Testis (tissue), 3 donors: ENCODE measurements around the gene GABBR2. TPM values are rescaled to one million over a fixed set of nuclear protein-coding genes. Genes with fewer than 3 reads are reported as not detected.

Experiments
- DNase-seq: peaks from one replicate; pipeline ENCODE4 v3.0.0-alpha.2; 2019
- H3K27ac ChIP-seq, 2 donors: fragments of 200-600 bp; sonication (generic); one replicate each; pipeline ENCODE4 v1.5.1; 2019
- H3K27me3 ChIP-seq: fragments of 200-600 bp; sonication (generic); one replicate; pipeline ENCODE4 v1.5.1; 2019
- H3K36me3 ChIP-seq: fragments of 200-600 bp; sonication (generic); one replicate; pipeline ENCODE4 v1.5.1; 2017; ENCODE audit warnings: low read depth; ENCODE audit errors: missing control alignments
- H3K4me1 ChIP-seq: fragments of 200-600 bp; sonication (generic); one replicate; pipeline ENCODE4 v1.5.1; 2019
- H3K4me3 ChIP-seq, 2 donors: fragments of 200-600 bp; sonication (generic); one replicate each; pipeline ENCODE4 v1.5.1; 2017 to 2019
- H3K9me3 ChIP-seq: fragments of 200-600 bp; sonication (generic); one replicate; pipeline ENCODE4 v1.5.1; 2017
- CTCF ChIP-seq, 3 experiments: fragments of 450-650 bp in 2 of 3; fragments of 200-600 bp in 1 of 3; sonication (generic) in 1 of 3; IDR thresholded peaks; one replicate each; pipeline ENCODE4 v1.5.1; 2016 to 2019; ENCODE audit warnings: antibody characterized with exemption in 3 of 3, mild to moderate bottlenecking in 2 of 3, moderate library complexity in 1 of 3
- POLR2A ChIP-seq: fragments of 450-650 bp; IDR thresholded peaks from one replicate; pipeline ENCODE4 v1.6.1; 2017; ENCODE audit warnings: antibody characterized with exemption, mild to moderate bottlenecking, moderate library complexity
- WGBS, 2 donors: methylation state at CpG; one replicate each; pipeline ENCODE4 v1.1.5; 2018; 5-methylcytosine and 5-hydroxymethylcytosine counted together
- intact Hi-C: fragments of 100-400 bp; cut with DNase I; formaldehyde crosslinking; loops from one replicate; pipeline ENCODE4 v1.15.1; 2023; ENCODE audit warnings: low total_unique reads
- polyA plus RNA-seq: library from polyadenylated mRNA; stranded (reverse); fragments of 350-450 nt; fragmentation: Illumina TruSeq; extraction: RNeasy Lipid Tissue Mini Kit (QIAGEN cat#74804); gene quantifications from one replicate; pipeline ENCODE4 v1.2.3, GENCODE V29; 2014; ENCODE audit warnings: low read depth, low replicate concordance; ENCODE audit not compliant: insufficient read depth
- total RNA-seq, 2 donors: library from RNA; depleted of rRNA; stranded (reverse); fragments of >200 nt; gene quantifications; one replicate each; pipeline ENCODE4 v1.2.3, GENCODE V29; 2016

Gene GABBR2
- total and polyA plus RNA-seq, 3 donors from 2014 or later: 3.0 to 8.1 (median 6.9) TPM

- H3K4me3 ChIP-seq: no peak overlapping the region
- DNase-seq: no peak
- TF ChIP-seq POLR2A (no peak), CTCF (IDR thresholded peaks at IDR 0.05) (no peak)
- H3K4me1 ChIP-seq: no peaks in the 10 kb centered on the region
- H3K36me3 ChIP-seq: no peaks in the 10 kb centered on the region
- WGBS, 2 donors: 78 to 81% methylated on average over 6 of the region's 6 CpGs
- no peaks in the 10 kb centered on the region for H3K27me3 ChIP-seq
- intact Hi-C loops: no loop called here
- H3K27ac ChIP-seq: no peak overlapping the region
- H3K9me3 ChIP-seq: no peaks in the 10 kb centered on the region
These were observed 385.0 kb downstream of the GABBR2 start for GRCh38 chr9:98323831-98324135.

- H3K9me3 ChIP-seq: no peaks in the 10 kb centered on the region
- H3K36me3 ChIP-seq: no peaks in the 10 kb centered on the region
- intact Hi-C loops: no loop called here
- H3K4me3 ChIP-seq: no peak overlapping the region
- no peaks in the 10 kb centered on the region for H3K4me1 ChIP-seq
- WGBS, 2 donors: 85 to 94% methylated on average over 6 to 11 of the region's 11 CpGs
- DNase-seq: no peak
- no peaks in the 10 kb centered on the region for H3K27me3 ChIP-seq
- no peak overlapping the region for H3K27ac ChIP-seq
- no peak for TF ChIP-seq POLR2A
- TF ChIP-seq CTCF (IDR thresholded peaks at IDR 0.05): no peak
These were observed 385.5 kb downstream of the GABBR2 start for GRCh38 chr9:98323051-98323830.

- H3K36me3 ChIP-seq: no peaks in the 10 kb centered on the region
- intact Hi-C loops: no loop called here
- no peaks in the 10 kb centered on the region for H3K9me3 ChIP-seq
- no peak for DNase-seq
- H3K27me3 ChIP-seq: no peaks in the 10 kb centered on the region
- TF ChIP-seq POLR2A (no peak), CTCF (IDR thresholded peaks at IDR 0.05) (no peak)
- no peak overlapping the region for H3K4me3 ChIP-seq
- H3K4me1 ChIP-seq: no peaks in the 10 kb centered on the region
- no peak overlapping the region for H3K27ac ChIP-seq
- WGBS, 2 donors: 92 to 93% methylated on average over 2 to 4 of the region's 4 CpGs
These were observed 387.5 kb downstream of the GABBR2 start for GRCh38 chr9:98321269-98321668.

- no peak for TF ChIP-seq POLR2A
- no peak for TF ChIP-seq CTCF (IDR thresholded peaks at IDR 0.05)
- H3K27me3 ChIP-seq: no peaks in the 10 kb centered on the region
- no peaks in the 10 kb centered on the region for H3K36me3 ChIP-seq
- WGBS, 2 donors: 78 to 88% methylated on average over 5 of the region's 5 CpGs
- DNase-seq: no peak
- no peaks in the 10 kb centered on the region for H3K9me3 ChIP-seq
- H3K27ac ChIP-seq: no peak overlapping the region
- intact Hi-C loops: no loop called here
- H3K4me3 ChIP-seq: no peak overlapping the region
- no peaks in the 10 kb centered on the region for H3K4me1 ChIP-seq
These were observed 389.8 kb downstream of the GABBR2 start for GRCh38 chr9:98318834-98319478.
